WERI-Rb-1 (cell line): Measurements from ENCODE around the gene RNF133.
"Not testable (repeated sequence)": the region's sequence is repeated elsewhere in the genome, so short reads cannot be mapped to it uniquely, and the experiment has no call there.

Source experiments
- DNase-seq: peaks from one replicate; pipeline ENCODE4 v3.0.0-alpha.2; 2020
- H3K27ac ChIP-seq: fragments of 250-450 bp; sonication (Bioruptor Pico); 2 replicates; pipeline ENCODE4 v1.5.1; 2020; ENCODE audit warnings: mild to moderate bottlenecking, moderate library complexity
- H3K27me3 ChIP-seq: fragments of 250-450 bp; sonication (Bioruptor Pico); 2 replicates; pipeline ENCODE4 v1.5.1; 2021; ENCODE audit warnings: mild to moderate bottlenecking, low read depth, moderate library complexity; ENCODE audit not compliant: insufficient read depth, severe bottlenecking
- H3K36me3 ChIP-seq: fragments of 250-450 bp; sonication (Bioruptor Pico); 2 replicates; pipeline ENCODE4 v1.5.1; 2020; ENCODE audit warnings: mild to moderate bottlenecking, moderate library complexity
- H3K4me3 ChIP-seq: 2 replicates; pipeline ENCODE4 v1.5.1; 2011; ENCODE audit warnings: low read depth, mild to moderate bottlenecking, control low read depth, low read length
- H3K9me3 ChIP-seq: fragments of 250-450 bp; sonication (Bioruptor Pico); 2 replicates; pipeline ENCODE4 v1.5.1; 2021; ENCODE audit warnings: mild to moderate bottlenecking, moderate library complexity; ENCODE audit not compliant: severe bottlenecking
- CTCF ChIP-seq: IDR thresholded peaks from 2 replicates; pipeline ENCODE4 v1.5.1; 2011; ENCODE audit warnings: low read depth, mild to moderate bottlenecking, control low read depth, inconsistent platforms, low read length

RNF133 gene

DNA sequence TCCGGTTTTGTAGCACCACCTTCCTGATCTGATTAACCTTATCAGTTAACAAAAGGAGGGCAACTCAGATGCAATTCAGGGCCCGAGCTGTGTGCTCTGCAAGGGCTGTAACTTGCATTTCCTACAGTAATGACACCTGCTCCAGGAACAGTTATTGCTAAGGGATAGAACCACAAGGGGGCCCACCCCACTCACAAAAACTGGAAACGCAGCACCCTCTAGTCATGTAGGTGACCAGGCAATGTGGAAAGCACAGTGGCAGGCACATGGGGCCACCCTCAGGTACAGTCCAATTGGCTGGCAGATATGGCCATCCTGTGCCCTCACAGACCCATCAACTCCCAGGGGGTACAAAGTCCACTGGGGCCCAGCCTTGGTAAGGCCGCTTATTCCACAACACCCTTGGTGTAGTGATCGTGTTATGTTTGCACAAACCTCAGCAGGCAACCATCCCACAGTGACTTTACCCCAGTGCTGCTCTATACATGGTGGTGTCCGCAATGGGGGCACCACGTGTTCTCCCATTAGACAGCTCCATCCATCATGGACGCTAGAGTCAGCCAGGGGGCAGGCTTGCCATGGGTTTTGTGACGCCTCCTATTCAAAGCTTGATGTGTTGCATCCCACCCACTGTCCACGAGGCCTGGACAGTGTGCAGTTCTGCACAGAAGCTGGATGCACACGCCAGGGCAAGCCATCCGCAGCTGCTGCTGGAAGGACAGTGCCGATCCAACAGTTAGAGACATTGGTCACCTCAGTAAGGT is 9.4 kb downstream of the RNF133 start:
- Histone ChIP-seq H3K27ac (no peak overlapping the region), H3K27me3 (no peaks in the 10 kb centered on the region), H3K4me3 (no peak overlapping the region), H3K9me3 (no peaks in the 10 kb centered on the region), H3K36me3 (no peaks in the 10 kb centered on the region)
- DNase-seq, result no peak
- peak; percentile 30; the same call in 1 of the 2 replicates for TF ChIP-seq CTCF

- Histone ChIP-seq H3K4me3 (no peak overlapping the region), H3K27ac (no peak overlapping the region), H3K27me3 (no peaks in the 10 kb centered on the region), H3K36me3 (no peaks in the 10 kb centered on the region), H3K9me3 (no peaks in the 10 kb centered on the region)
- no peak for DNase-seq
- TF ChIP-seq CTCF, result no peak
Measured at GRCh38 chr7:122688400-122688998, 10.4 kb downstream of the RNF133 start.

- Histone ChIP-seq H3K4me3 (no peak overlapping the region), H3K27me3 (no peaks in the 10 kb centered on the region), H3K36me3 (no peaks in the 10 kb centered on the region), H3K9me3 (no peaks in the 10 kb centered on the region), H3K27ac (no peak overlapping the region)
- no peak for TF ChIP-seq CTCF
- DNase-seq, result no peak
Measured at GRCh38 chr7:122686360-122686878, 12.5 kb downstream of the RNF133 start.

GRCh38 chr7:122684504-122684903 is 14.4 kb downstream of the RNF133 start:
- no peaks in the 10 kb centered on the region for H3K9me3 ChIP-seq
- H3K4me3 ChIP-seq, result no peak overlapping the region
- H3K27ac ChIP-seq, result no peak overlapping the region
- no peak for TF ChIP-seq CTCF
- no peaks in the 10 kb centered on the region for H3K36me3 ChIP-seq
- DNase-seq, result no peak
- H3K27me3 ChIP-seq, result no peaks in the 10 kb centered on the region

DNA sequence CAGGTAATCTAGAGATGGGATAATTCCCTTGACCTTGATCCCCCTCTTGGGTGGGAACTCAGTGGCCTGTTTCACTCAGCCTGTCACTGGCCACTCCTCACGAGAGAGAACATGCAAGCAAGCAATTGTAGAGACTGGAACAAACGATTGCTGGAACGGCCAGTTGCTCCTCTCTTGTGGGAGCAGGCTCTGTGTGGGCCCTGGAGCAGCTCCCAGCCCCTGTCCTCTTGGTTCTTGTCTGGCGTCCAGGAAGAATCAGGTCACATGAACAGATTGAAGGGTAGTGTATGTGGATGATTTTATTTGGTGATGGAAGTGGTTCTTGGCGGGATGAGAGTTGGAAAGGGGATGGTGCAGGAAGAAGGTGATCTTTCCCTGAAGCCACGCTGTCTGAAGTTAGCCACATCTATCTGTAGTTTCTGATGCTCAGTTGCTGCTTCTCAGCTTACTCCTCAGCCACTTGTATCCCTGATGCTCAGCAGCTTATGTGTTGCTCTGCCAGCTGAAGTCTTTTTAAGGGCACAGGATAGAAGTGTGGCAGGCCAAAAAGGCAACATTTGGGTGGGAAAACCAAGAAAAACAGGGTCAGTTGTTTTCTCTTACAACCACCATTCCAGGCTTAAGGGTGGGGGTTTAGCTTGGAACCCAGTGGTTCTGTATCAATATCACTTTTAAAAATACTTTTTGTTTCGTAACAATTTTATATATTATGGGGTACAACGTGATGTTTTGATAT is 15.9 kb downstream of the RNF133 start:
- no peaks in the 10 kb centered on the region for H3K27me3 ChIP-seq
- H3K9me3 ChIP-seq, result no peaks in the 10 kb centered on the region
- no peaks in the 10 kb centered on the region for H3K36me3 ChIP-seq
- DNase-seq, result no peak
- no peak overlapping the region for H3K27ac ChIP-seq
- no peak overlapping the region for H3K4me3 ChIP-seq
- TF ChIP-seq CTCF, result no peak

DNA sequence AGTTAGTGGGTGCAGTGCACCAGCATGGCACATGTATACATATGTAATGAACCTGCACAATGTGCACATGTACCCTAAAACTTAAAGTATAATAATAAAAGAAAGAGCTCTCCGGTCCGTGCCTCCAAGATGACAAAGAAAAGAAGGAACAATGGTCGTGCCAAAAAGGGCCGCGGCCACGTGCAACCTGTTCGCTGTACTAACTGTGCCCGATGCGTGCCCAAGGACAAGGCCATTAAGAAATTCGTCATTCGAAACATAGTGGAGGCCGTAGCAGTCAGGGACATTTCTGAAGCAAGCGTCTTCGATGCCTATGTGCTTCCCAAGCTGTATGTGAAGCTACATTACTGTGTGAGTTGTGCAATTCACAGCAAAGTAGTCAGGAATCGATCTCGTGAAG is 17.7 kb downstream of the RNF133 start:
- not testable (repeated sequence) for H3K36me3 ChIP-seq, H3K27ac ChIP-seq, H3K4me3 ChIP-seq, H3K27me3 ChIP-seq, DNase-seq, H3K9me3 ChIP-seq
